ENCODE data around the gene NCAM2. TPM values are rescaled to one million over a fixed set of nuclear protein-coding genes. Genes with fewer than 3 reads are reported as not detected.

The NCAM2 gene
- total RNA-seq, 4 donors from 2014 or later = 0.46 to 2.9 (median 1.3) TPM

GRCh38 chr21:21406921-21407320 is 408.7 kb downstream of the NCAM2 start:
- Histone ChIP-seq H3K27me3 (no peaks in the 10 kb centered on the region), H3K9me3 (no peaks in the 10 kb centered on the region), H3K4me3 (replicated peaks in 1 of 3) (no peak overlapping the region), H3K36me3 (no peaks in the 10 kb centered on the region), H3K4me1 (no peaks in the 10 kb centered on the region), H3K27ac (no peak overlapping the region)
- 87 to 89% methylated on average over 3 of the region's 3 CpGs for WGBS, 2 donors
- no peak for TF ChIP-seq POLR2A (IDR thresholded peaks at IDR 0.05)
- TF ChIP-seq CTCF (IDR thresholded peaks at IDR 0.05) = no peak
- intact Hi-C loops (cut with DNase I) = no loop called here
- no peak for DNase-seq

GRCh38 chr21:21412096-21412495 is 413.9 kb downstream of the NCAM2 start:
- Histone ChIP-seq H3K36me3 (no peaks in the 10 kb centered on the region), H3K27ac (no peak overlapping the region), H3K4me1 (no peaks in the 10 kb centered on the region), H3K4me3 (replicated peaks in 1 of 3) (no peak overlapping the region), H3K9me3 (no peaks in the 10 kb centered on the region), H3K27me3 (no peaks in the 10 kb centered on the region)
- TF ChIP-seq CTCF (IDR thresholded peaks at IDR 0.05) (no peak), POLR2A (IDR thresholded peaks at IDR 0.05) (no peak)
- no peak for DNase-seq
- WGBS, 2 donors = 82 to 84% methylated on average over 6 of the region's 6 CpGs
- intact Hi-C loops (cut with DNase I) = no loop called here

- H3K36me3 ChIP-seq = no peaks in the 10 kb centered on the region
- no peaks in the 10 kb centered on the region for H3K9me3 ChIP-seq
- no peak for DNase-seq
- no peaks in the 10 kb centered on the region for H3K4me1 ChIP-seq
- intact Hi-C loops (cut with DNase I) = no loop called here
- H3K27ac ChIP-seq = no peak overlapping the region
- H3K4me3 ChIP-seq (replicated peaks in 1 of 3) = no peak overlapping the region
- H3K27me3 ChIP-seq = no peaks in the 10 kb centered on the region
- no peak for TF ChIP-seq POLR2A (IDR thresholded peaks at IDR 0.05)
- TF ChIP-seq CTCF (IDR thresholded peaks at IDR 0.05) = no peak
- 85 to 92% methylated on average over 1 of the region's 1 CpG for WGBS, 2 donors
Measured at GRCh38 chr21:21415741-21416140, 417.5 kb downstream of the NCAM2 start.

- TF ChIP-seq POLR2A (IDR thresholded peaks at IDR 0.05) (no peak), CTCF (IDR thresholded peaks at IDR 0.05) (no peak)
- Histone ChIP-seq H3K27me3 (no peaks in the 10 kb centered on the region), H3K4me3 (replicated peaks in 1 of 3) (no peak overlapping the region), H3K36me3 (no peaks in the 10 kb centered on the region), H3K9me3 (no peaks in the 10 kb centered on the region), H3K4me1 (no peaks in the 10 kb centered on the region), H3K27ac (no peak overlapping the region)
- intact Hi-C loops (cut with DNase I) = no loop called here
- no peak for DNase-seq
- 98 to 100% methylated on average over 1 of the region's 1 CpG for WGBS, 2 donors
Measured at GRCh38 chr21:21434944-21435343, 436.7 kb downstream of the NCAM2 start.

- no peak for DNase-seq
- no peaks in the 10 kb centered on the region for H3K4me1 ChIP-seq
- no peak overlapping the region for H3K4me3 ChIP-seq (replicated peaks in 1 of 3)
- H3K27ac ChIP-seq = no peak overlapping the region
- H3K36me3 ChIP-seq = no peaks in the 10 kb centered on the region
- H3K9me3 ChIP-seq = no peaks in the 10 kb centered on the region
- intact Hi-C loops (cut with DNase I) = no loop called here
- WGBS, 2 donors = 15 to 25% methylated on average over 1 of the region's 1 CpG
- H3K27me3 ChIP-seq = no peaks in the 10 kb centered on the region
- TF ChIP-seq CTCF (IDR thresholded peaks at IDR 0.05) = no peak
- no peak for TF ChIP-seq POLR2A (IDR thresholded peaks at IDR 0.05)
Measured at GRCh38 chr21:21436012-21436534, 437.9 kb downstream of the NCAM2 start.

Measured in thyroid gland (tissue), 4 donors.